ENCODE data around the gene RNF224. TPM values are rescaled to one million over a fixed set of nuclear protein-coding genes. Genes with fewer than 3 reads are reported as not detected.
A peak's percentile ranks its signal among the peaks of the same experiment; 100 is the strongest.

The RNF224 gene
- total and polyA plus RNA-seq, 10 of the 15 experiments (the other 5 are each of a cell fraction or from before 2014, with no cell fraction given) = not detected

DNA sequence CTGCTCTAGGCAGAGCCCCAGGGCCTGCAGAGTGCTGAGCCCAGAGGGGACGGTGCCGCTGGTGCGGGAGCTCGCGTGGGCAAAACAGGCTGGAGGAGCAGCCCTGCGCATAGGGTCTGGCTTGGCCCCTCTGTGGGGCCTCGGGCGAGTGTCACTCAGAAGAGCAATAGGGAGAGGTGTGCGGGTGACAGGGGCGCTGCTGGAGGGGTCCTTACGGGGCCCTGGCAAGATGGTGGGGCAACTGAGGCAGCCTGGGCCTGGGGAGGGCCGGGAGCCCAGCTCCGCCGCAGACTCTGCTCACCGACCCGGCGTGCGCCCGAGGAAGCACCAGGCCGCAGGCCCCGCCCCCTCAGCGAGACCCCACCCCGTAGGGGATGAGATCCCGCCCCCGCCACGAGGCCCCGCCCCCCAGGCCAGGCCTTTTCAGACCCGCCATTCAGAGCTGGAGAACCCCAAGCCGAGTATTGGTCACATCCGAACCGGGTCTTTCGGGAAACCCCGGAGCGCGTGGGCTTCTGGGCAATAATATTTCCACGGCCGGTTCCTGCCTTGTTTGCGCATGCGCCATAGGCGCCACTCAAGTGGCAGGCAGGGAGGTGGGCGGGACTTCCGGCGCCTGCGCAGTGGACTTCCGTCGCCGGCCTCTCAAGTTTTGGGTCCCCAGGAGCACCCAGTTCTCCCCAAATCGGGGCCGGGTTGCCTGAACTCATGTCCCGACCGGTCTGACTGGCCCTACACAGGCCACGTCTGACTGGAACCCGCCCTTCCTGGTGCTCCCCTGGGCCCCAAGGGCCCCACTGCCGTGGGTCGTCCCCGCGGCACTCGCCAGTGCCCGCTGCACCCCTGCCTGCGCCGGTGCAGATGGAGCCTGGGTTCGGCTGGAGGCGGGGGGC, 4.0 kb upstream of the RNF224 start (continued):
- TF ChIP-seq, protein P1, sequence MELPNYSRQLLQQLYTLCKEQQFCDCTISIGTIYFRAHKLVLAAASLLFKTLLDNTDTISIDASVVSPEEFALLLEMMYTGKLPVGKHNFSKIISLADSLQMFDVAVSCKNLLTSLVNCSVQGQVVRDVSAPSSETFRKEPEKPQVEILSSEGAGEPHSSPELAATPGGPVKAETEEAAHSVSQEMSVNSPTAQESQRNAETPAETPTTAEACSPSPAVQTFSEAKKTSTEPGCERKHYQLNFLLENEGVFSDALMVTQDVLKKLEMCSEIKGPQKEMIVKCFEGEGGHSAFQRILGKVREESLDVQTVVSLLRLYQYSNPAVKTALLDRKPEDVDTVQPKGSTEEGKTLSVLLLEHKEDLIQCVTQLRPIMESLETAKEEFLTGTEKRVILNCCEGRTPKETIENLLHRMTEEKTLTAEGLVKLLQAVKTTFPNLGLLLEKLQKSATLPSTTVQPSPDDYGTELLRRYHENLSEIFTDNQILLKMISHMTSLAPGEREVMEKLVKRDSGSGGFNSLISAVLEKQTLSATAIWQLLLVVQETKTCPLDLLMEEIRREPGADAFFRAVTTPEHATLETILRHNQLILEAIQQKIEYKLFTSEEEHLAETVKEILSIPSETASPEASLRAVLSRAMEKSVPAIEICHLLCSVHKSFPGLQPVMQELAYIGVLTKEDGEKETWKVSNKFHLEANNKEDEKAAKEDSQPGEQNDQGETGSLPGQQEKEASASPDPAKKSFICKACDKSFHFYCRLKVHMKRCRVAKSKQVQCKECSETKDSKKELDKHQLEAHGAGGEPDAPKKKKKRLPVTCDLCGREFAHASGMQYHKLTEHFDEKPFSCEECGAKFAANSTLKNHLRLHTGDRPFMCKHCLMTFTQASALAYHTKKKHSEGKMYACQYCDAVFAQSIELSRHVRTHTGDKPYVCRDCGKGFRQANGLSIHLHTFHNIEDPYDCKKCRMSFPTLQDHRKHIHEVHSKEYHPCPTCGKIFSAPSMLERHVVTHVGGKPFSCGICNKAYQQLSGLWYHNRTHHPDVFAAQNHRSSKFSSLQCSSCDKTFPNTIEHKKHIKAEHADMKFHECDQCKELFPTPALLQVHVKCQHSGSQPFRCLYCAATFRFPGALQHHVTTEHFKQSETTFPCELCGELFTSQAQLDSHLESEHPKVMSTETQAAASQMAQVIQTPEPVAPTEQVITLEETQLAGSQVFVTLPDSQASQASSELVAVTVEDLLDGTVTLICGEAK (IDR thresholded peaks at IDR 0.05; ENCODE audit: borderline replicate concordance) = peak; percentile 95
- TF ChIP-seq CBFB (IDR thresholded peaks at IDR 0.05; ENCODE audit: low read depth) (peak; percentile 50; the same call in 1 of the 2 replicates), ZBED1 (IDR thresholded peaks at IDR 0.05; ENCODE audit: borderline replicate concordance) (no peak), SREBF1 (IDR thresholded peaks at IDR 0.05; ENCODE audit: low read length) (no peak), SRF (IDR thresholded peaks at IDR 0.05; ENCODE audit: low read depth in 2 of 2, low read length in 2 of 2) (peak in 1 of 2 experiments; percentile 22; a peak in 1 of 4 replicates), ZNF207 (IDR thresholded peaks at IDR 0.05; ENCODE audit: borderline replicate concordance) (peak; percentile 80; the same call in 1 of the 2 replicates), MTA2 (IDR thresholded peaks at IDR 0.05; ENCODE audit: low read depth) (no peak), SMAD5 (IDR thresholded peaks at IDR 0.05; ENCODE audit: low read depth) (no peak), EP300 (IDR thresholded peaks at IDR 0.05; ENCODE audit: borderline replicate concordance in 1 of 2, control insufficient read depth in 1 of 2, low read depth in 2 of 2, low read length in 2 of 2) (no peak), POU2F2 (IDR thresholded peaks at IDR 0.05; ENCODE audit: borderline replicate concordance, low read depth, low read length) (peak; percentile 48; the same call in 1 of the 3 replicates), ATF7 (IDR thresholded peaks at IDR 0.05; ENCODE audit: low read depth) (no peak), TCF7 (IDR thresholded peaks at IDR 0.05; ENCODE audit: borderline replicate concordance) (no peak), NFYB (IDR thresholded peaks at IDR 0.05; ENCODE audit: insufficient read depth, low read depth, low read length) (peak; percentile 83; the same call in 1 of the 2 replicates), PAX5 (IDR thresholded peaks at IDR 0.05; ENCODE audit: borderline replicate concordance, low read depth, low read length) (no peak), JUNB (IDR thresholded peaks at IDR 0.05) (no peak), NBN (IDR thresholded peaks at IDR 0.05) (no peak), NRF1 (conservative IDR thresholded peaks at IDR 0.05; ENCODE audit: low read depth, low read length) (peak; percentile 68), BACH1 (IDR thresholded peaks at IDR 0.05; ENCODE audit: borderline replicate concordance) (peak; percentile 72), MYC (IDR thresholded peaks at IDR 0.05; ENCODE audit: insufficient read depth, insufficient read length, insufficient replicate concordance, low read length, severe bottlenecking) (no peak), YY1 (IDR thresholded peaks at IDR 0.05; ENCODE audit: low read depth, low read length) (peak; percentile 91), SIX5 (IDR thresholded peaks at IDR 0.05; ENCODE audit: low read depth, low read length, severe bottlenecking) (peak; percentile 36), NR2F1 (conservative IDR thresholded peaks at IDR 0.05) (0 out of 2 replicates have a peak, but pooled peaks have one; percentile 20), JUND (IDR thresholded peaks at IDR 0.05; ENCODE audit: low read depth, low read length) (no peak), NR2C1 (IDR thresholded peaks at IDR 0.05) (no peak), HDGF (IDR thresholded peaks at IDR 0.05) (no peak), PML (IDR thresholded peaks at IDR 0.05; ENCODE audit: low read length) (no peak; the same call in 1 of the 2 replicates)
- TF ChIP-seq, protein P2, sequence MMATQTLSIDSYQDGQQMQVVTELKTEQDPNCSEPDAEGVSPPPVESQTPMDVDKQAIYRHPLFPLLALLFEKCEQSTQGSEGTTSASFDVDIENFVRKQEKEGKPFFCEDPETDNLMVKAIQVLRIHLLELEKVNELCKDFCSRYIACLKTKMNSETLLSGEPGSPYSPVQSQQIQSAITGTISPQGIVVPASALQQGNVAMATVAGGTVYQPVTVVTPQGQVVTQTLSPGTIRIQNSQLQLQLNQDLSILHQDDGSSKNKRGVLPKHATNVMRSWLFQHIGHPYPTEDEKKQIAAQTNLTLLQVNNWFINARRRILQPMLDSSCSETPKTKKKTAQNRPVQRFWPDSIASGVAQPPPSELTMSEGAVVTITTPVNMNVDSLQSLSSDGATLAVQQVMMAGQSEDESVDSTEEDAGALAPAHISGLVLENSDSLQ (IDR thresholded peaks at IDR 0.05) = peak; percentile 94

Data from GM12878 (cell line).